ENCODE data around the gene RAX.
A peak's percentile ranks its signal among the peaks of the same experiment; 100 is the strongest.
"Not testable (repeated sequence)": the region's sequence is repeated elsewhere in the genome, so short reads cannot be mapped to it uniquely, and the experiment has no call there.

The RAX gene

DNA sequence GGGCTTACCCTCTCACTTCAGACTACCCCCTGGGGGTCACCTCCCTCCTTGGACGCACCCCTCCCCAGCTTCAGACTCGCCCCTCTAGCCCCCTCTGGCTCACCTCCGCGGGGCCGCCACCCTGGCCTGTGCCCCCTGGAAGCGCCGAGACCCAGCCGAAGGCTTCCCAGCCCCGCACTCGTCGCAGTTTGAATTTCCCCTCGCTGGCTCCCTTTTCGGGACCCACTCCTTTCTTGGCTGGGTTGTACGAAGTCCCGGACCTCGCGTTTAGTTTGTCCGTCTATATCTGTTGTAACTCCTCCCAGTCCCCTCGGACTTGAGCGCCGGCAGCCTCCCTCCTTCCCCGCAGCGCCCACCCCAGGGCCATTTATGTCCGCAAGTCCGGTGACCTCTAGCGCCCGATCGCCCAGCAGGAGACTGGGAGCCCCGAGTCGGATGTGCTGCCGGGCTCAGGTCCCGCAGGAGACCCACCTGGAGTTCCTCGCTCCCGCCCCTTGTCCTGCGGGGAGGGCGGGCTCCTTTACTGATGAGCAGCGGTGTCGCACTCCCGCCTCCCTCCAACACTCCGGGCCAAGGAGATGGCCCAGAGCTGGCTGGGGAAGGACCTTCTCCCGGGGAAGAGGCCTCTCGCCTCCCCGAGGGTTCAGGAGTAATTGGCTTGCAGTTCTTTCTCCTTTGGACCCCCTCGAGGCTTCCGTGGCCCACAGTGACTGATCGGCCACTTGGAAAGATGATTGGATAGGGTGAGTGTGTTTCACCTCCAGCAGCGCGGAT is 692 bp upstream of the RAX start:
- no peak for DNase-seq (ENCODE audit: low read depth in 3 of 3)

DNA sequence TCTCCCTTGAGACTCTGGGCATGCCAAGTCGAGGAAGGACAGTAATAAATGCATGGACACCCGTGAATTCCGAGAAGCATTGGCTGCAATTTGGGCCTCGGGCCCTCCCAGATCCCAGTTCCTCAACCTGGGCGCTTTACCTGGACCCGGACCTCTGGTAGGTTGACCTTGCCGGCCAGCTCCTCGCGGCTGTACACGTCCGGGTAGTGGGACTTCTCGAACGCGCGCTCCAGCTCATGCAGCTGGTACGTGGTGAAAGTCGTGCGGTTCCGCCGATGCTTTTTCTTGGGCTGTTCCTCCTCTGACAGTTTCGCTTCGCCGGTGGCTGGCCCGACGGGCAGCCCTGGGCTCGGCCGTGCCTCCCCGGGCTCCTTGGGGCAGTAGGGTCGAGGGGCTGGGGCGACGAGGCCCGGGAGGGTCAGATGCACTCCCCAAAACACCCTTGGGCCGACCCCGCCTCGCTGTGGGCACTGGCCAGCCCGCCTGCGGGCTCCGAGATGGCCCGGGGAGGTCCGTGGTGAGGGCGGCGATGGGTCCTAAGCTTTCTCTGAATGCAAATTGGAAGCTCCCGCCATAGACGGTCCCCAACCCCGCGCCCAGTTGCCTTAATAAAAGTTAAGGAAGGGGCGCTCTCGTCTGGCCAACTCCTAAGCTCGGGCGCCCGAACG is 899 bp downstream of the RAX start:
- DNase-seq (ENCODE audit: low read depth in 3 of 3): no peak

DNA sequence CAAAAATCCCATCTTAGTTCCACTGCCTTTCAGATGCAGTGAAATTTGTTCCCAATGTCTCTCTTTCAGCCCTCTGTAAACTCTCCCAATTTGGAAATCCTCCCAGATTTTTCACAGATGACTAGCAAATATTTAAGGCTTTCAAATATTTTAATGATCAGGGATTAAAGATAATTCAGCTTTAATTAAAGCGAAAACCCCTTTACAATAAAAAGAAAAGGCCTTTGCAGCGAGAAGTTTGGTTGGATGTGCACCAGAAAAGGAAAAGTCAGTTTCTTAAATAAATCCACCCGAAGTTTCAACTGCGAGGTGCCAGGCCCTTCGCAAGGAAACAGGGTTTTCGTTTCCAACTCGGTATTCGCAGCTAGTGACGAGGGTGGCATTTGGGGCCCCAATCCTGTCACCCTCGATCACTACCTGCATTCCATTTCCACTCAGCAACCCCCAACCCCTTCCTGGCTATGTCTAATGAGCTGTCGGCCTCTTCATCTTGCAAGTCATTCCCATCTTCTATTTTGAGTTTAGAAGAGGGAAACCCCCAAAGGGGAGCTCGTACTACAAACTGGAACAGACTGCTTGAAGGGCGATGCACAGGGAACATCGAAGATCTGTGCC is 1.5 kb downstream of the RAX start:
- DNase-seq (ENCODE audit: low read depth in 3 of 3): no peak

DNA sequence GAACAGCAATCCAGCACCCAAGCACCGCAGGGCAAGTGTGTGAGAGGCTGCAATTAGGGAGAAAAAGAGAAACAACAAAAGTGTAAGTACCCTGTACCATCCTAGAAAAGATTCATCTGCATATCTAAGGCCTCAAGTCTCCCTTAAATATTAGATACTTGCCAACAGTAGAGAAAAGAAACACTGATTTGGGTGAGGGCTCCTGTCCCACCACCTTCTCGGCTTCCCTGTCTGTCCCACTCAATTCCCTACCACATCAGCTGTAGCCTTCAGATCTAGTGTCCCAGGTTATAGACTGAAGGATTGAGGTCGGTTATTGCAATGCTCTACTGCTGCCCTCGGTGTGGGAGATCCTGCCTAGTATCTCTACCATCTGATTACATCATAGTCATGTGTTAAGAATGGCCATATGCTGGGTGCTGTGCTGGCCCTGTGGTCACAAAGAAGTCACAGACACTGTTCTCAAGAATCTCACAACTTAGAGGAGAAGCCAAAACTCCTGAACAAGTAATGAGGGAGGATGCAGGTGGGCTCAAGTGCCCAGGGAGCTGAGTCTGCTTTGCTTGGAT is 2.5 kb downstream of the RAX start:
- DNase-seq (ENCODE audit: low read depth in 3 of 3): no peak

DNA sequence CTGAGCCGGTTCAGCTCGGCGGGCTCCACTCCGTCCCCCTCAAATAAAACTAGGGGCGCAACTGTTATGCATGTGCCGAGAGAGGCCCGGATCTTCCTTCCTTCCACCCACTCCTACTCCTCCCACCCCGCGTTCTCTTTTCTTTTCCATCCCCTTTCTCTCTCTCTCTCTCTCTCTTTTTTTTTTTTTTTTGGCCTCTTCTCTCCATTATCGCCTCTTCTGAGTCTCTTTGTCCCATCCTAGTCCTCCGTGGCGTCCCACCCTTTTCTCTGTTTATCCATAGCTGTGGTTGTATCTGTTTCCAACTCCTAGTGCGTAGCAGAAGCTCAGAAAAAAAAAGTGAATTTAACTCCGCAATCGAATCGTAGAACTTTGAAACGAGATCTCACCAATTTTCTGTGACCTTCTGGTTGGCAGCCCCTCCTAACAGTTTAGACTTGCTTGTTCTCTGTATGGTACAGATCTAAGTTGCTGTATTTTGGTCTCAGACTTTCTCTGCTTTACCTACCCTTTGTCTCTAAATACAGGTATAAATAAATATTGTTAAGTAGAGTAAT is 3.6 kb downstream of the RAX start:
- no peak for DNase-seq (ENCODE audit: low read depth in 3 of 3)

DNA sequence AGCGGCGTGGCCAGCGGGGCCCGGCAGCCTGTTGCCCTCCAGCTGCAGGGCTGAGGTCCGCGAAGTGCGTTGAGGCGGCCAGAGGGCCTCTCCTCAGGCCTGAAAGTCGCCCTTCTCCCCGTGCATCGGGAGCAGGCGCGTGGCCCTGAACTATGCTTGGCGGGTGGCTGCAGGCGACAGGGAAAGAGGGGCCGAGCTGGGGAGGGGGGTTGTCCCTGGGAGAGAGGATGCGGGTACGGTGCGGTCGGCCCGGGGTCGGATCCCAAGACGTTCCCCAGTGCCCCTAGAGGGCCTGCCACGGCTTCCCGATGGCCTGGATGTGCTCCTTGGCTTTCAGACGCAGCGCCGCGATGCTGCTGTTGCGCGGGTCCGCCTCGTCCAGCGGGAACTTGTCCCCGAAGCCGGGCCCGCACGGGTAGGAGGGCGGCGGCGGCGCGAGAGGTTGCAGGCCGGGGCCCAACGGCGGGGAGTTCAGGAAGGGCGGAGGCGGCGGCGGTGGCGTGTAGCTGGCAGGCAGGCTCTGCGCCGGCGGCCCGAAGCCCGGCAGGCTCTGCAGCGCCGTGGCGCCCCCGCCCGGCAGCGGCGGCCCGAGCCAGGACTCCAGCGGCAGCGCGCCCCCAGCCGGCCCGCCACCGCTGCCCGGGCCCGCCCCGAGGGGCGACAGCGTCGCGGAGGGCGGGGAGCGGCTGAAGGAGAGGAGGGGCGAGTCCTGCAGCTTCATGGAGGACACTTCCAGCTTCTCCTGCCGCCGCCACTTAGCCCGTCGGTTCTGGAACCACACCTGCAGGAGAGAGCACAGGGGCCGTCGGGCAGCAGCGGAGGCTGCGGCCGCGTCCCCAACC is 4.3 kb downstream of the RAX start:
- peak in 1 of 3 experiments; percentile 53 for DNase-seq (ENCODE audit: low read depth in 3 of 3)

DNA sequence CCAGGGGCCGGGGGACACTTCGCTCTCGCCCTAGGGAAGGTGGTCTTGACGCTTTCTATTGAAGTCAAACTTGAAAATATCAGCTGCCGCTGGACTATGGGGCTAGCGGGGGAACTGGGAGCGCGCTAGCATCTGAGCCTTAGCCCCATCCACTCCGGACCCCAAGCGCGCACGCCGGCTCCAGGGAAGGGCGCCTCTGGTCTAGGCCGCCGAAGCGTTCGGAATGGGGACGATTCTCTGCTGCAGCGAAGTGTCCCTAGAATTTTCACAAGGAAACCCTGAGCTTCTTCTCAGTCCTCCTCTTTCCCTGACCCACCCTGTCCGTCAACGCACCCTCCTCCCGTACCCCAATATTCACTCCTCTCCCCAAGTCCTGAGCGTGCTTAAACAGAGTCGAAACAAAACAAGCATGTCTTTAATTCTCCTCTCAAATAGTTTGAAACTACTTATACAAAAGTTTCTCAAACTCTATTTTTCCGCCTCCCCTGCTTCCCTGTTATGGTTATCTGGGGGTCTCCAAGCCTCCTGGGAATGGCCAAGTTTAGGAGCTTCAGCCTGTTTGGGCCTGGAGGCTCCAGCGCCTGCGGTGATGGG is 5.0 kb downstream of the RAX start:
- no peak for DNase-seq (ENCODE audit: low read depth in 3 of 3)

DNA sequence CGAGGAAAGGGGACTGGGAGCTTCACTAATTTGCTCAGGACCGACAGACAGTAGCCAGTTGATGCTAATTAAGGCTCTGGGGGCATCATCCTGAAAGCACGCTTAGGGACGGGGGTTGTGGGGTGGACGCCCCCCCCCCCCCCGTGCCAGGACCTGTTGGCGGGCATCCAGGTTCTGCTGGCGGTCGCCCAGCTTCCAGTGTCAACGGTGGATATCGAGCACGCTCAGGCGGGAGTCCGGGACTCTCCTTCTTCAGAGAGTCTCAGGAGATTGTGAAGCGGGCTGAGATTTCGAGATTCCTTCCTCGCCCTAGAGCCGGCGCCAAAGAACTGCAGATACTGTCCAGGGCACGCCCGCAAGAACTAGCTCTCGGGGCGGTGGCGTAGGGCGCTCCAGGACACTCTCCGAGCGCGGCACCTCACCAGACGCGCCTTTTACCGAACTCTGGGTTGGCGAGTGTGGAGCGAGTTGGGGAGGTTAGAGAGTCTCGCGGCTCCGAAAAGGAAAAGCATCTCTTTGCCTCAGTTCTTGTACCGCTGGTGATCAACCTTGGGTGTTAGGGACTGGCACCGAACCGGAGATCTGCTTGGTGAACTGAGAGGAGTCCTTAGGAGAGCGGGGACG is 5.6 kb downstream of the RAX start:
- DNase-seq (ENCODE audit: low read depth in 3 of 3): no peak

DNA sequence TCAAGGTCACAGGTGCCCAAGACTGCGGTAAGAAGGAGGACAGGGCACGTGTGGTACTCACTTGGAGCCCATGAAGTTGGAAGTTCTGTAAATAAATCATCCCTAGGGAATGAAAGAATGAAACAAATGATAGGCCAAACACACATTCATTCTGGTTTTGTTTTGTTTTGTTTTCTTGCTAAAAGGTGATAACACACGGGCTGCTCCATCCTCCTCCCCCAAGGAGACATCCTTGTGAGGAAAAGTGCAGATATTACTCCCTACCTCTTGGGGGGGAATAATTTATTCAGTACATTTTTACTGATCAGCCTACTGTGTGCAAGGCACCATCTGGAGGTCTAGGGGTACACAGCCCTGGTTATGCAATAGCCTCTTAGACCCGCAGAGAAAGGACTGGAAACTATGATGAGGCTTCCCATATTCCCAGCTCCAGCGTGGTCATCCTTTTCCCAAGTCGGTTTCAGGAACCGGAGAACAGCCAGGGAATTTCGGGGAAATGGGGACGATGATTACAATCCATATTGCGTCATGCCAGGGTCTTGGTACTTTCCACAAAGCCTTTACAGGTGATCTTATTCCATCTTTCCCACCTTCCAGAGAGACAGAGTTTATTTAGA is 6.3 kb downstream of the RAX start:
- no peak for DNase-seq (ENCODE audit: low read depth in 3 of 3)

DNA sequence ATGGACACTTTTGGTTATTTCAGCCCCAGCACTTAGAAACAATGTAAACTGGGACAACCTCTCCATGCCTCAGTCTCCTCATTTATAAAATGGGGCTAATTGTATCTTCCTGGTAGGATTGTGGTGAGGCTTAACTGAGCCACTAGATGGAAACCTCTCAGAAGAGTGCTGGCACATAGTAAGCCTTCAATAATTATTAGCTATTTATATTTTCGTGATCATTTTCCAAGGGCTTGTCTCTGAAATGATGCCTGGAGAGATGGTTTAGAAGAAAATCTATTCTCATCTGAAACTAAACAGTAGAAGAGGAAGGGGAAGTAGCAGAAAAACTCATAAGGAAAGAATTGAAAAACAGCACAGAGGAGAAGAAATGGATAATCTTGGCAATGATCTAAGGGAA is 6.8 kb downstream of the RAX start:
- DNase-seq (ENCODE audit: low read depth in 3 of 3): no peak

DNA sequence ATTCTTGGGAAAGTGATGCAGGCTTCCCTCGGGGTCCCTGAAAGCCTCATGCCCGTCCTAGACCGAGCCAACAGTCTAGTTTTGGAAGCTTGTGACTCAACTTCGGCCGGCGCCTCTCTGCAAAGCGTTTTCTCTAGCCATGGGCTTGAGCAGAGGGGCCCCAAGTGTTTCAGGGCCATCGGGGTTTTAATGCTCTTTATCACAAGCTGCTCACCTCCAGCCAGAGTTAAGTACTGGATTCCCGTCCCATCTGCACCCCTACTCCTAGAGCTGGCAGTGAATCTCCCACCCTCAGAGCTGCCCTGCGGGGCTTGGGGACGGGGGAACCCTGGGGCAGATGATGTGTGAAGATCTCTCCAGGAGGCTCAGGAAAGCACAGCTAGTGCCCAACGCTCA is 7.3 kb downstream of the RAX start:
- no peak for DNase-seq (ENCODE audit: low read depth in 3 of 3)

DNA sequence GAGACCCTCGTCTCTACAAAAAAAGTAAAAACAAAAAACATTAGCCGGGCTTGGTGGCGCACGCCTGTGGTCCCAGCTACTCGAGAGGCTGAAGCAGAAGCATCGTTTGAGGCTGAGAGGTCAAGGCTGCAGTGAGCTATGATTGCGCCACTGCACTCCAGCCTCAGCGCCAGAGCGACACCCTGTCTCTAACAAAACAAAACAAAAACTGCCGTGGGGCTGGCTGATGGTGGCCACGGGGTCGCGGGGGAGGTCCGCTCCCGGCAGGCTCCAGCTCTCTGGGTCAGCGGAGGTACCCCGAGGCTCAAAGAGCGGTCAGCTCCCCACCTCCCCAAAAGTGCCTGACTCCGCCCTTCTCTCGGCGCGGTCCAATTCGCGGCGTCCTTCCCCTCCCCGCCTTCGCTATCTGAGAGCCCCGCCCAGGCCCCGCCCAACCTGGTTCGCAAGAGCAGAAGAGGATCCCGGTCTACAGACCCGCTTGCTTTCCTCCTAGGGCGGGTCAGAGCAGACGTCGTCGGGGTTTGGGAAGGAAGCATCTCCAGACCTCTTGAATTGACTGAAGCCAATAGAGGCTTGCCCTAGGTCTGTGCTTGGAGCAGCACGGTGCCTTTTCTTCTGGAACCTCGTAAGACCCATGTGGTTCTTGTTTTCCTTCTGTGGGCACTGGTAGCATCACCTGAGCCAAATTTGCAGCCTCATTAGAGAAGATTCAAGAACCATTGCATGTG is 7.8 kb downstream of the RAX start:
- peak in 1 of 3 experiments; percentile 51 for DNase-seq (ENCODE audit: low read depth in 3 of 3)

DNA sequence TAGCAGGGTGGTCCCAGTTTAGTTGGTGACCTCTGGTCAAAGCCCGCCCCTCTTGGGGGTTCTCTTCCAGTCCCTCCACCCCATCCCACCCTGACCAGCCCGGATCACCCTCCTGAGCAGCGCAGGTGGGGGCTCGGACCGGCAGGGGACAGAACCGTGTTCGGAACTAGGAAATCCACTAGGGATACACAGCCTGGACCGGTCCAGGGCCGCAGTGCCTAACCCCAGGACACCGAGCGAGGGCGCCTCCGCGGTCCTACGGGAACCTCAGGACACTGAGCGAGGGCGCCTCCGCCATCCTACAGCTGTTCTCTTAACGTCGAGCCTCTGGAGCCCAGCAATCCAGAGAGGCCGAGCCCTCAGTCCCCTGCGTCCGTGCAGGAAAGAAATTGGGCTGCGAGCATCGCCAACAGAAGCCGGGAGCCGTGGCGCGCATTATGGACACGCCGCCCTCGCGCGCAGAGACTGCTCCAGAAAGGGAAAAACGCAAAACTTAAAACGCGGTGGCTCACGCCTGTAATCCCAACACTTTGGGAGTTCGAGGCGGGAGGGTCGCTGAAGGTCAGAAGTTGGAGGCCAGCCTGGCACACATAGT is 8.5 kb downstream of the RAX start:
- no peak for DNase-seq (ENCODE audit: low read depth in 3 of 3)

DNA sequence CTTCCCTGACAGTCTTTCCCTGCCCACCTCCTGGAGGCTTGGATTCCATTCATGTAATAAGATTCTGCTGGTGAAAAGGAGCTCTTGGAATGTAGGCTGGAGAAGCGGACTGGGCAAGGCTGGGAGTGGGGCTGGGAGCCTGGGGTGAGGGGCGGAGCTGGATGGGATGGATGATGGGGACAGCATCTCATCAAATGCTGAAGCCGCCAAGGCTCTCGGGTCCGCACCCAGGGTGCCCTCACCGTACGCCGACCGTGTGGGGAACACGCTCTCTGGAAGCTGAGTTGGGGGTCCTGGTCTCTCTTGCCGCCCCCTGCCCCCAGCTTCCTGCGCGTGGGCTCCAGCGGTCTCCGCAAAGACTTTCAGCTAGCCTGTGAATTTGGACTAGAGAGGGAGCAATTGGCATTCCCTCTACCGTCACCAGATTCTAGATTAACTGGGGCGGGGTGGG is 9.1 kb downstream of the RAX start:
- DNase-seq (ENCODE audit: low read depth in 3 of 3): no peak

DNA sequence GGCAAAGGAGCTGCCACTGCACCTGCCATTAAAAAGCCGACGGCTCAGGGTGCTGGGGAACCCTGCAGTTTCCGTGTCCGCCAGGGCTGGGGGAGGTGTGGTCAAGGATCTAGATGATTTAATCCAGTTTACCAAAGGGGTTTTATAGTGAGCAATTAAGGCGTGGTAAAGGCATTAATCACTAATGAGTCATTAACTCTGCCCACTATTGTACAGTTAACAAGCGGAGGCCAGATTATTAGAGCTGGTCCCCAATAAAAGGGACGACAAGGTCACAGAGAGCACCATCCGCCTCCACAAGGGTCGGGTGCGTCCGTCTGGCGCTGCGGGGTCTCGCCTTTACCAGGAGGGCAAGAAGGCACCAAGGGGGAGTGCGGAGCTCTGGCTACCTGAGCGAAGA is 9.6 kb downstream of the RAX start:
- DNase-seq (ENCODE audit: low read depth in 3 of 3): no peak

DNA sequence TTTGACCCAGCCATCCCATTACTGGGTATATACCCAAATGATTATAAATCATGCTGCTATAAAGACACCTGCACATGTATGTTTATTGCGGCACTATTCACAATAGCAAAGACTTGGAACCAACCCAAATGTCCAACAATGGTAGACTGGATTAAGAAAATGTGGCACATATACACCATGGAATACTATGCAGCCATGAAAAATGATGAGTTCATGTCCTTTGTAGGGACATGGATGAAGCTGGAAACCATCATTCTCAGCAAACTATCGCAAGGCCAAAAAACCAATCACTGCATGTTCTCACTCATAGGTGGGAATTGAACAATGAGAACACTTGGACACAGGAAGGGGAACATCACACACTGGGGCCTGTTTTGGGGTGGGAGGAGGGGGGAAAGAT is 11.0 kb downstream of the RAX start:
- not testable (repeated sequence) for DNase-seq (ENCODE audit: low read depth in 3 of 3)

DNA sequence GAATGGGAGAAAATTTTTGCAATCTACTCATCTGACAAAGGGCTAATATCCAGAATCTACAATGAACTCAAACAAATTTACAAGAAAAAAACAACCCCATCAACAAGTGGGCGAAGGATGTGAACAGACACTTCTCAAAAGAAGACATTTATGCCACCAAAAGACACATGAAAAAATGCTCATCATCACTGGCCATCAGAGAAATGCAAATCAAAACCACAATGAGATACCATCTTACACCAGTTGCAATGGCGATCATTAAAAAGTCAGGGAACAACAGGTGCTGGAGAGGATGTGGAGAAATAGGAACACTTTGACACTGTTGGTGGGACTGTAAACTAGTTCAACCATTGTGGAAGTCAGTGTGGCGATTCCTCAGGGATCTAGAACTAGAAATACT is 11.4 kb downstream of the RAX start:
- not testable (repeated sequence) for DNase-seq (ENCODE audit: low read depth in 3 of 3)

DNA sequence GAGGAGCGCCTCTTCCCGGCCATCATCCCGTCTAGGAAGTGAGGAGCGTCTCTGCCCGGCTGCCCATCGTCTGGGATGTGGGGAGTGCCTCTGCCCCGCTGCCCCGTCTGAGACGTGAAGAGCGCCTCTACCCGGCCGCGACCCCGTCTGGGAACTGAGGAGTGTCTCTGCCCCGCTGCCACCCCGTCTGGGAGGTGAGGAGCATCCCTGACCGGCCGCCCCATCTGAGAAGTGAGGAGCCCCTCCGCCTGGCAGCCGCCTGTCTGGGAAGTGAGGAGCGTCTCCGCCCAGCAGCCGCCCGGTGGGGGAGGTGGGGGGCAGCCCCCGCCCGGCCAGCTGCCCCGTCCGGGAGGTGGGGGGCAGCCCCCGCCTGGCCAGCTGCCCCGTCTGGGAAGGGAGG is 17.8 kb downstream of the RAX start:
- DNase-seq (ENCODE audit: low read depth in 3 of 3): not testable (repeated sequence)

DNA sequence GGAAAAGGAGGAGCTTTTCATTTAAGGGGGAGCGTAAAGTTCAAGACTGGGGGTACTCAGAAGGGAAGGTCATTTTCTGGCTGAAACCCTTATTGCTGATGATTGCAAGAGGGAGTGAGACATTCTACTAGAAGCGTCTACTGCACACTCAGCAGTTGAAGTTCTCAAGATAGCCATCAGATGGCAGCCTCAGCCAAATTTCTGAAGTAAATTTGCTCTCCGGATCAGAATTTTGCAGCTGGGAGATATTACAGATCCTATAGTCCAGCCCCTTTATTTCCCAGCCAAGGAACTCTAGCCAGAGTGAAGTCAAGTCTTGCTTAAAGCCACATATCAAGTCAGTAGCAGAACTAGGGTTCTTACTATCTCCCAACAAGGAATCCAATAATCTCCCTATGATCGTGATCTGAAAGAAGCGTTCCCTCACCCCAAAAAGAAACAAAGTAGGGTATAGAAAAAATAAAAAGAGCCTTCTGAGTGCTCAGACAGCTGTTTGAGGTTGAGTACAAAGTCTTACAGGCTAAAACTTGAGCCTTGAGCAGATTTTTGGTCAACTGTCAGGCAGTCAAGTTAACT is 24.0 kb downstream of the RAX start:
- peak in 1 of 3 experiments; percentile 12 for DNase-seq (ENCODE audit: low read depth in 3 of 3)

Data from stimulated activated CD4-positive, alpha-beta T cell treated with anti-CD3 and anti-CD28 coated beads, TNF-alpha, amount 100 ng/mL, for 24 hours (primary cell).